T-helper 2 cell treated with Interferon-gamma antibody and Interleukin-4, amounts not matched to agents 100 ng/mL and 5 ng/mL, for 36 hours (primary cell): Measurements from ENCODE around the gene SSX4B. TPM values are rescaled to one million over a fixed set of nuclear protein-coding genes. Genes with fewer than 3 reads are reported as not detected.

ENCODE experiments used
- total RNA-seq: library from RNA; stranded (reverse); gene quantifications from 2 replicates; pipeline ENCODE4 v1.2.3, GENCODE V29; 2022

Gene SSX4B
- total RNA-seq, 1 donor from 2014 or later = not detected

Other genes starting within 250 kb of the SSX4B start
- not detected in 2 replicates for gene SSX5, start 215.2 kb downstream of the SSX4B start, total RNA-seq
- not detected in 2 replicates for gene SSX1, start 156.6 kb downstream of the SSX4B start, total RNA-seq
- not detected in 2 replicates for gene SSX3, start 55.3 kb downstream of the SSX4B start, total RNA-seq
- not detected in 2 replicates for gene SSX4, start 28.4 kb downstream of the SSX4B start, total RNA-seq
- gene SLC38A5, start 58.3 kb upstream of the SSX4B start, total RNA-seq = 86.3 and 96.8 TPM in 2 replicates
- gene FTSJ1, start 64.2 kb upstream of the SSX4B start, total RNA-seq = 66.1 and 69.1 TPM in 2 replicates
- 14.1 and 14.8 TPM in 2 replicates for gene PORCN, start 97.0 kb upstream of the SSX4B start, total RNA-seq
- gene EBP, start 109.8 kb upstream of the SSX4B start, total RNA-seq = 305 and 310 TPM in 2 replicates
- 16.9 and 17.9 TPM in 2 replicates for gene TBC1D25, start 127.8 kb upstream of the SSX4B start, total RNA-seq
- gene RBM3, start 162.5 kb upstream of the SSX4B start, total RNA-seq = 378 and 389 TPM in 2 replicates
- 45.3 and 45.5 TPM in 2 replicates for gene WDR13, start 185.5 kb upstream of the SSX4B start, total RNA-seq